Measurements from ENCODE around the gene ATG4D.

GRCh38 chr19:10535613-10536012, 8.1 kb upstream of the ATG4D start:
- TF ChIP-seq CTCF (IDR thresholded peaks at IDR 0.05; ENCODE audit: insufficient read depth, low read length, poor library complexity, severe bottlenecking): no peak
- no peak for TF ChIP-seq EZH2phosphoT487 (conservative IDR thresholded peaks at IDR 0.05; ENCODE audit: low read length)
